PC-3 (cell line): ENCODE results near the gene DBX2. TPM values are rescaled to one million over a fixed set of nuclear protein-coding genes. Genes with fewer than 3 reads are reported as not detected.
"Not testable (repeated sequence)": the region's sequence is repeated elsewhere in the genome, so short reads cannot be mapped to it uniquely, and the experiment has no call there.

ENCODE experiments used
- ATAC-seq: fragments of 200-7000 bp; cut with Tn5 transposase; 2 replicates; pipeline ENCODE4 v1.9.1; 2020; ENCODE audit warnings: mild to moderate bottlenecking, moderate library complexity
- BruUV-seq: library from RNA; stranded (reverse); fragments of 400-500 nt; replicated peaks from 2 replicates; lab custom pipeline; 2021; lab: Mats Ljungman, UMichigan
- CTCF ChIA-PET: fragments of 300-600 bp; sonication (Branson Sonifier 250); formaldehyde crosslinking; loops from one replicate; lab custom pipeline; 2022; ENCODE audit warnings: antibody characterized with exemption; lab: Charles Lee
- POLR2A ChIA-PET: fragments of 300-600 bp; sonication (Branson Sonifier 250); formaldehyde crosslinking; loops from one replicate; lab custom pipeline; 2022; ENCODE audit warnings: antibody characterized with exemption; ENCODE audit not compliant: unreplicated experiment; lab: Charles Lee
- DNase-seq: peaks from one replicate; pipeline ENCODE4 v3.0.0-alpha.2; 2015
- H2AFZ ChIP-seq: fragments of 300-600 bp; sonication (generic); 2 replicates; pipeline ENCODE4 v1.6.0; 2016; ENCODE audit warnings: antibody characterized with exemption, low read length
- H3F3A ChIP-seq: fragments of 300-600 bp; sonication (generic); one replicate; pipeline ENCODE4 v1.6.0; 2017; ENCODE audit warnings: antibody characterized with exemption, low read length, control low read depth, mild to moderate bottlenecking; ENCODE audit not compliant: unreplicated experiment
- H3K27ac ChIP-seq: fragments of 300-600 bp; sonication (generic); 2 replicates; pipeline ENCODE4 v1.5.1; 2016; ENCODE audit warnings: mild to moderate bottlenecking, low read length
- H3K27me3 ChIP-seq: fragments of 300-600 bp; sonication (generic); 2 replicates; pipeline ENCODE4 v1.6.1; 2016; ENCODE audit warnings: low read length, mixed read lengths
- H3K36me3 ChIP-seq: fragments of 300-600 bp; sonication (generic); 2 replicates; pipeline ENCODE4 v1.6.1; 2016; ENCODE audit warnings: low read depth, mixed run types, low read length, mixed read lengths
- H3K4me1 ChIP-seq: fragments of 300-600 bp; sonication (generic); 2 replicates; pipeline ENCODE4 v1.5.1; 2016; ENCODE audit warnings: low read length; ENCODE audit not compliant: insufficient read depth
- H3K4me2 ChIP-seq: fragments of 300-600 bp; sonication (generic); 2 replicates; pipeline ENCODE4 v1.6.0; 2016; ENCODE audit warnings: low read length
- H3K4me3 ChIP-seq: fragments of 300-600 bp; sonication (generic); 2 replicates; pipeline ENCODE4 v1.5.1; 2016; ENCODE audit warnings: mild to moderate bottlenecking, low read length, mixed read lengths
- H3K79me2 ChIP-seq: fragments of 300-600 bp; sonication (generic); 2 replicates; pipeline ENCODE4 v1.6.1; 2017; ENCODE audit warnings: low read length, mixed read lengths
- H3K9ac ChIP-seq: fragments of 300-600 bp; sonication (generic); 2 replicates; pipeline ENCODE4 v1.6.0; 2016; ENCODE audit warnings: mild to moderate bottlenecking, low read length
- H3K9me2 ChIP-seq: fragments of 300-600 bp; sonication (generic); replicated peaks from 2 replicates; pipeline ENCODE4 v1.6.1; 2016; ENCODE audit warnings: mixed run types, low read length, mixed read lengths
- H3K9me3 ChIP-seq: fragments of 300-600 bp; sonication (generic); 2 replicates; pipeline ENCODE4 v1.6.1; 2016; ENCODE audit warnings: low read length, mixed read lengths
- H4K20me1 ChIP-seq: fragments of 300-600 bp; sonication (generic); 2 replicates; pipeline ENCODE4 v1.6.1; 2016; ENCODE audit warnings: low read length, mixed read lengths
- EZH2 ChIP-seq: fragments of 300-600 bp; sonication (generic); IDR thresholded peaks from one replicate; pipeline ENCODE4 v1.6.1; 2017; ENCODE audit warnings: antibody characterized with exemption, mild to moderate bottlenecking, low read length; ENCODE audit not compliant: unreplicated experiment
- EZH2phosphoT487 ChIP-seq: fragments of 300-600 bp; sonication (generic); IDR thresholded peaks from 2 replicates; pipeline ENCODE4 v1.6.1; 2018; ENCODE audit warnings: mild to moderate bottlenecking, antibody characterized with exemption, low read length, borderline replicate concordance
- intact Hi-C: fragments of 100-400 bp; cut with micrococcal nuclease; formaldehyde crosslinking; loops from 2 replicates; pipeline ENCODE4 v1.9.0; 2023
- total RNA-seq: library from RNA; depleted of rRNA; stranded (reverse); fragments of >200 nt; gene quantifications from 2 replicates; pipeline ENCODE4 v1.2.3, GENCODE V29; 2014
- TF ChIP-seq, protein P1 (sequence below): fragments of 300-600 bp; sonication (generic); conservative IDR thresholded peaks from 2 replicates; pipeline ENCODE4 v1.5.1; 2017; ENCODE audit warnings: antibody characterized with exemption, low read depth, mild to moderate bottlenecking, low read length

DBX2 gene
- total RNA-seq, 1 experiment from 2014 or later: not detected

GRCh38 chr12:45008211-45008610 lies 42.7 kb downstream of the DBX2 start:
- CTCF ChIA-PET: no interaction called here
- Histone ChIP-seq H3K9me2 (no peaks in the 10 kb centered on the region), H3K36me3 (no peaks in the 10 kb centered on the region), H3K9ac (no peak overlapping the region), H4K20me1 (no peaks in the 10 kb centered on the region), H3K79me2 (no peaks in the 10 kb centered on the region), H3K27me3 (peaks cover 5% of the 10 kb centered on the region; the same call in 1 of the 2 replicates), H3K4me1 (no peaks in the 10 kb centered on the region), H3K9me3 (no peaks in the 10 kb centered on the region), H3K4me3 (no peak overlapping the region), H3K27ac (no peak overlapping the region), H2AFZ (no peak overlapping the region), H3K4me2 (no peak overlapping the region), H3F3A (no peaks in the 10 kb centered on the region)
- TF ChIP-seq EZH2phosphoT487 (no peak), EZH2 (no peak)
- TF ChIP-seq, protein P1, sequence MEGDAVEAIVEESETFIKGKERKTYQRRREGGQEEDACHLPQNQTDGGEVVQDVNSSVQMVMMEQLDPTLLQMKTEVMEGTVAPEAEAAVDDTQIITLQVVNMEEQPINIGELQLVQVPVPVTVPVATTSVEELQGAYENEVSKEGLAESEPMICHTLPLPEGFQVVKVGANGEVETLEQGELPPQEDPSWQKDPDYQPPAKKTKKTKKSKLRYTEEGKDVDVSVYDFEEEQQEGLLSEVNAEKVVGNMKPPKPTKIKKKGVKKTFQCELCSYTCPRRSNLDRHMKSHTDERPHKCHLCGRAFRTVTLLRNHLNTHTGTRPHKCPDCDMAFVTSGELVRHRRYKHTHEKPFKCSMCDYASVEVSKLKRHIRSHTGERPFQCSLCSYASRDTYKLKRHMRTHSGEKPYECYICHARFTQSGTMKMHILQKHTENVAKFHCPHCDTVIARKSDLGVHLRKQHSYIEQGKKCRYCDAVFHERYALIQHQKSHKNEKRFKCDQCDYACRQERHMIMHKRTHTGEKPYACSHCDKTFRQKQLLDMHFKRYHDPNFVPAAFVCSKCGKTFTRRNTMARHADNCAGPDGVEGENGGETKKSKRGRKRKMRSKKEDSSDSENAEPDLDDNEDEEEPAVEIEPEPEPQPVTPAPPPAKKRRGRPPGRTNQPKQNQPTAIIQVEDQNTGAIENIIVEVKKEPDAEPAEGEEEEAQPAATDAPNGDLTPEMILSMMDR: no peak
- no peak for DNase-seq
- intact Hi-C loops: no loop called here
- no peak for ATAC-seq
- no TSS peak for BruUV-seq
- POLR2A ChIA-PET: no interaction called here

DNA sequence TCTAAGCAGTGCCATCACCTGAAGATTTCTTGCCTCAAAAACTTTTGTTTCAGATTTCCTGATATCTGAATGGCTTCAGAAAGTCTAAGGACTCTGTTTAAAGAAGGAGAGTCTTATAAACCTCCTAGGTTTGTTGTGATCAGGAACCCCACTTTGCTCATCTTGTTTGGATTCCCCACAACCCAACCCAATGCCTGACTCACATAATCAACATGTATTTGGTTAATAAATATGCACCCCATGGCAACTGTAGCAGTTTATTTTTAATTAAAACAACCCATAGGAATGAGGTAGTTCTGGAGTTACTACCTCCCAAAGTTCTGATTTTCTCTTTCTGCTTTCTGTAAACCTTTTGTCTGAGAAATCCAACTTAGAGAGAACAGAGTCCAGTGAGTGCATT lies 51.5 kb downstream of the DBX2 start:
- Histone ChIP-seq H3K27me3 (peaks cover 3% of the 10 kb centered on the region; the same call in 1 of the 2 replicates), H3F3A (no peaks in the 10 kb centered on the region)

GRCh38 chr12:44993161-44993560 lies 57.7 kb downstream of the DBX2 start:
- Histone ChIP-seq H3K9me3 (no peaks in the 10 kb centered on the region), H3F3A (no peaks in the 10 kb centered on the region), H3K9me2 (no peaks in the 10 kb centered on the region), H3K9ac (no peak overlapping the region), H3K4me1 (no peaks in the 10 kb centered on the region), H3K79me2 (no peaks in the 10 kb centered on the region), H4K20me1 (no peaks in the 10 kb centered on the region), H3K27ac (no peak overlapping the region), H3K4me3 (no peak overlapping the region), H3K36me3 (no peaks in the 10 kb centered on the region), H3K27me3 (peaks cover 7% of the 10 kb centered on the region; the same call in 1 of the 2 replicates), H2AFZ (no peak overlapping the region), H3K4me2 (no peak overlapping the region)
- BruUV-seq: no TSS peak
- intact Hi-C loops: no loop called here
- ChIA-PET POLR2A (no interaction called here), CTCF (no interaction called here)
- ATAC-seq (no peak), DNase-seq (no peak)
- no peak for TF ChIP-seq EZH2
- no peak for TF ChIP-seq EZH2phosphoT487
- TF ChIP-seq, protein P1: no peak

More for the DNA sequence above, 51.5 kb downstream of the DBX2 start:
- H3K4me2 ChIP-seq: no peak overlapping the region
- ChIA-PET POLR2A (no interaction called here), CTCF (no interaction called here)
- H3K4me1 ChIP-seq: no peaks in the 10 kb centered on the region
- H3K27ac ChIP-seq: no peak overlapping the region
- no peaks in the 10 kb centered on the region for H3K9me2 ChIP-seq
- BruUV-seq: no TSS peak
- no peaks in the 10 kb centered on the region for H3K79me2 ChIP-seq
- H3K4me3 ChIP-seq: no peak overlapping the region
- no peaks in the 10 kb centered on the region for H3K36me3 ChIP-seq
- no peak for TF ChIP-seq EZH2
- TF ChIP-seq, protein P1: no peak
- no peak for TF ChIP-seq EZH2phosphoT487
- ATAC-seq: no peak
- no peaks in the 10 kb centered on the region for H4K20me1 ChIP-seq
- no peaks in the 10 kb centered on the region for H3K9me3 ChIP-seq
- H3K9ac ChIP-seq: no peak overlapping the region
- no peak overlapping the region for H2AFZ ChIP-seq
- intact Hi-C loops: no loop called here
- no peak for DNase-seq

DNA sequence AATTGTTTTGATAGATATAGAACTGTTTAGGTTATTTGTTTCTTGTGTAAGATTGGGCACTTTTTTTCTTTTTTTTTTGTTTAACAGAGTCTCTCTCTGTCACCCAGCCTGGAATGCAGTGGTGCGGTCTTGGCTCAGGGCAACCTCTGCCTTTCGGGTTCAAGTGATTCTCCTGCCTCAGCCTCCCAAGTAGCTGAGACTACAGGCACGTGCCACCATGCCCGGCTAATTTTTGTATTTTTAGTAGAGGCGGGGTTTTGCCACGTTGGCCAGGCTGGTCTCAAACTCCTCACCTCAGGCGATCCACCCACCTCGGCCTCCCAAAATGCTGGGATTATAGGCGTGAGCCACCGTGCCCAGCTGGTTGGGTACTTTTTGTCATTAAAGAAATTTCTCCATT lies 66.0 kb downstream of the DBX2 start:
- POLR2A ChIA-PET, DNase-seq, H3K36me3 ChIP-seq, H3K27ac ChIP-seq, H3K79me2 ChIP-seq, H2AFZ ChIP-seq, H3K9ac ChIP-seq, ATAC-seq, BruUV-seq, CTCF ChIA-PET, H3K9me3 ChIP-seq, H3K4me1 ChIP-seq, intact Hi-C loops, H3K4me2 ChIP-seq, H3F3A ChIP-seq, H3K9me2 ChIP-seq, H3K4me3 ChIP-seq, H4K20me1 ChIP-seq: not testable (repeated sequence)
- peaks cover 52% of the 10 kb centered on the region for H3K27me3 ChIP-seq
